Breast epithelium (tissue), 4 donors: ENCODE results near the gene SNAI3. TPM values are rescaled to one million over a fixed set of nuclear protein-coding genes. Genes with fewer than 3 reads are reported as not detected.

Experiments used
- DNase-seq, 2 donors: peaks; one replicate each; pipeline ENCODE4 v3.0.0-alpha.2; 2019; ENCODE audit warnings: low spot score in 2 of 2
- H3K27ac ChIP-seq, 2 donors: fragments of 200-600 bp; sonication (generic) in 1 of 2; one replicate each; pipeline ENCODE4 v1.5.1; 2016 to 2019; ENCODE audit warnings: mild to moderate bottlenecking in 1 of 2
- H3K27me3 ChIP-seq, 2 donors: fragments of 200-600 bp; sonication (generic) in 1 of 2; one replicate each; pipeline versions ENCODE4 v1.5.1 to v1.6.0; 2017 to 2019; ENCODE audit warnings: control low read depth in 1 of 2, mild to moderate bottlenecking in 1 of 2
- H3K36me3 ChIP-seq: fragments of 200-600 bp; one replicate; pipeline ENCODE4 v1.5.1; 2019
- H3K4me1 ChIP-seq, 2 donors: fragments of 200-600 bp; sonication (generic); one replicate each; pipeline ENCODE4 v1.5.1; 2016 to 2019; ENCODE audit warnings: control low read depth in 1 of 2
- H3K4me3 ChIP-seq, 3 donors: fragments of 200-600 bp; sonication (generic); 1 replicate in 2 of 3; 2 replicates in 1 of 3; pipeline ENCODE4 v1.5.1; 2016 to 2019; ENCODE audit warnings: mild to moderate bottlenecking in 3 of 3, moderate library complexity in 2 of 3
- H3K9me3 ChIP-seq, 2 donors: fragments of 200-600 bp; sonication (generic) in 1 of 2; one replicate each; pipeline ENCODE4 v1.5.1; 2016 to 2019; ENCODE audit warnings: control low read depth in 1 of 2
- POLR2A ChIP-seq: fragments of 450-650 bp; IDR thresholded peaks from one replicate; pipeline ENCODE4 v1.6.1; 2016; ENCODE audit warnings: antibody characterized with exemption, mild to moderate bottlenecking, moderate library complexity
- POLR2AphosphoS5 ChIP-seq, 3 donors: sonication (generic); formaldehyde crosslinking; IDR thresholded peaks; one replicate each; pipeline ENCODE4 v1.6.1; 2017; ENCODE audit warnings: antibody characterized with exemption in 3 of 3
- intact Hi-C: fragments of 100-400 bp; cut with DNase I; formaldehyde crosslinking; loops from one replicate; pipeline ENCODE4 v1.15.1; 2023; ENCODE audit warnings: low total_unique reads
- total RNA-seq, 3 donors: library from RNA; depleted of rRNA; stranded (reverse); fragments of >200 nt; gene quantifications; one replicate each; pipeline ENCODE4 v1.1.0, GENCODE V29; 2016
- TF ChIP-seq, protein P1 (sequence below), 3 donors: fragments of 450-650 bp; IDR thresholded peaks; one replicate each; pipeline ENCODE4 v1.5.1; 2016 to 2017; ENCODE audit warnings: antibody characterized with exemption in 3 of 3, mild to moderate bottlenecking in 3 of 3, moderate library complexity in 3 of 3

Gene SNAI3
- total RNA-seq, 3 donors from 2014 or later = 0.66 to 0.96 (median 0.73) TPM

DNA sequence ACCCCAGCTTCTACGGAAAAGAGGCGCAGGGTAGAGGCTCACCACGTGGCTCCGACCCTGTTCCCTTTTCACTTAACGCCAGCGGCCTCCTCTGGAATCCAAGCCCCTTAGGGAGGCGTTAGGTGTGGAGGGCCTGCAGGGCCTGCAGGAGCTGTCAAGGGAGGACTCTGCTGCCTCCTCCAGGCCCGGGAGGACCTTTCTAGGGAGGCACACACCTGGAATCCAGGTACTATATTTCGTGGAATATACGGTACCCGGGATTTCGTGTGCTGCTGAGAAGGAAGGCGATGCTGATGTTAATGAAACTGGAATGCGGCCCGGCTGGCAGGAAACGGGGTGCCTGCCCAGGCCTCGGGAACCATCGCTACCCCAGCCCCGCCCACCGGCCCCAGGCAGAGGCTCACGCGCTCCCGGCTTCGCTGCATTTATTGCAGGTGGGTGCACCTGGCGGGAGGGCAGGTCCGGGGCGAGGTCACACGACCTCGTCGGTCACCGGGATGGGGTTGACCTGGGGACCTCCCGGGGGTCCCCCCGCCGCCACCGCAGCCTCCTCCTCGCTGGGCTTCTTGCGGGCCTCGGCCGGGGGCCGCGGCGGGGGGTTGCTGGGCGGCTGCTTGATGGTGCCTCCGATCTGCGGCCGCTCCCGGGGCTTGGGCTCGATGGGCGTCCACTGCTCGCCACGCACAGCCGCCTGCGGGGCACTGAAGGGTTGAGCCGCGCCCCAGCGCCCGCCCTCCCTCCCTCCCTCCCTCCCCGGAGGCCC is 43.2 kb downstream of the SNAI3 start:
- H3K36me3 ChIP-seq = no peaks in the 10 kb centered on the region
- intact Hi-C loops = no loop called here
- peaks cover 0 to 5% of the 10 kb centered on the region in 2 donors for H3K4me1 ChIP-seq
- H3K4me3 ChIP-seq = no peak overlapping the region
- no peak overlapping the region for H3K27ac ChIP-seq
- H3K9me3 ChIP-seq = no peaks in the 10 kb centered on the region
- H3K27me3 ChIP-seq = peaks cover 0 to 30% of the 10 kb centered on the region in 2 donors
- TF ChIP-seq POLR2AphosphoS5 (IDR thresholded peaks at IDR 0.05) (no peak), POLR2A (no peak)
- TF ChIP-seq, protein P1, sequence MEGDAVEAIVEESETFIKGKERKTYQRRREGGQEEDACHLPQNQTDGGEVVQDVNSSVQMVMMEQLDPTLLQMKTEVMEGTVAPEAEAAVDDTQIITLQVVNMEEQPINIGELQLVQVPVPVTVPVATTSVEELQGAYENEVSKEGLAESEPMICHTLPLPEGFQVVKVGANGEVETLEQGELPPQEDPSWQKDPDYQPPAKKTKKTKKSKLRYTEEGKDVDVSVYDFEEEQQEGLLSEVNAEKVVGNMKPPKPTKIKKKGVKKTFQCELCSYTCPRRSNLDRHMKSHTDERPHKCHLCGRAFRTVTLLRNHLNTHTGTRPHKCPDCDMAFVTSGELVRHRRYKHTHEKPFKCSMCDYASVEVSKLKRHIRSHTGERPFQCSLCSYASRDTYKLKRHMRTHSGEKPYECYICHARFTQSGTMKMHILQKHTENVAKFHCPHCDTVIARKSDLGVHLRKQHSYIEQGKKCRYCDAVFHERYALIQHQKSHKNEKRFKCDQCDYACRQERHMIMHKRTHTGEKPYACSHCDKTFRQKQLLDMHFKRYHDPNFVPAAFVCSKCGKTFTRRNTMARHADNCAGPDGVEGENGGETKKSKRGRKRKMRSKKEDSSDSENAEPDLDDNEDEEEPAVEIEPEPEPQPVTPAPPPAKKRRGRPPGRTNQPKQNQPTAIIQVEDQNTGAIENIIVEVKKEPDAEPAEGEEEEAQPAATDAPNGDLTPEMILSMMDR (IDR thresholded peaks at IDR 0.05) = no peak
- no peak for DNase-seq

DNA sequence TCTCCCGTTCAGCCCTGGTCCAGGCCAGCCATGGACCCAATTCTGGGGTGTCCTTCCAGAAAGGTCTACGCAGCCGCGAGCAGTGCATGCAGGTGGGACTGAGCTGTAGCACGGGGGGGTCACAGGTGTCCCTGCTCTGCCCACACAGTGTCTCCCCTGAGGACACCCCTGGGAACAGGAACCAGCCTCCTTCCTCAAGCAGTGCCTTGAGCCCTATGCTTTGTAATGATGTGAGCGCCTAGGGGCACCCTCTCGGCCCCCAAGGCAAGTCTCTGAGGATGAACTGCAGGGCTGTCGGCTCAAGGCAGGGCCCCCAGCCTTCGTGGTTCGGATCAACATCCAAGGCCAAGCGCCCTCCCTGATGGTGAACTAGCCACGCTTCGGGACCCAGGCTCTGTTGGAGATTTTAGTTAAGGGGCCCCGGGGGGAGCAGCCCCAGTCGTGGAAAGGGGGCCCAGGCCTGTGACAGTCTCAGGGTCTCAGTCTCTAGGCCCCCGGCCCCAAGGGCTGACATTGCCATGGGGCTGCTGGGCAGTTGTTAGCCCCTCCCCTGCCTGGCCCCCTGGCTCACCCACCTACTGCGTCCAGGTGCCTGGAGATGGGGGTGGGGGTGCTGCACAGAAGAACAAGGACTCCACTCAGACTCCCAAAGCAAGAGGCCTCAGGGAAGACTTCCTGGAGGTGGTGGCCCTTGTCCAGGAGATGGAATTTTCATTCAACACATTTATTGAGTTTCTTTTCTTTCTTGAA is 45.6 kb downstream of the SNAI3 start:
- H3K4me1 ChIP-seq = peaks cover 0 to 5% of the 10 kb centered on the region in 2 donors
- intact Hi-C loops = no loop called here
- TF ChIP-seq POLR2AphosphoS5 (IDR thresholded peaks at IDR 0.05) (no peak), POLR2A (no peak)
- TF ChIP-seq, protein P1 (IDR thresholded peaks at IDR 0.05) = no peak
- no peaks in the 10 kb centered on the region for H3K9me3 ChIP-seq
- H3K36me3 ChIP-seq = no peaks in the 10 kb centered on the region
- H3K4me3 ChIP-seq = no peak overlapping the region
- H3K27ac ChIP-seq = no peak overlapping the region
- peaks cover 2 to 44% of the 10 kb centered on the region in 2 donors for H3K27me3 ChIP-seq
- no peak for DNase-seq

DNA sequence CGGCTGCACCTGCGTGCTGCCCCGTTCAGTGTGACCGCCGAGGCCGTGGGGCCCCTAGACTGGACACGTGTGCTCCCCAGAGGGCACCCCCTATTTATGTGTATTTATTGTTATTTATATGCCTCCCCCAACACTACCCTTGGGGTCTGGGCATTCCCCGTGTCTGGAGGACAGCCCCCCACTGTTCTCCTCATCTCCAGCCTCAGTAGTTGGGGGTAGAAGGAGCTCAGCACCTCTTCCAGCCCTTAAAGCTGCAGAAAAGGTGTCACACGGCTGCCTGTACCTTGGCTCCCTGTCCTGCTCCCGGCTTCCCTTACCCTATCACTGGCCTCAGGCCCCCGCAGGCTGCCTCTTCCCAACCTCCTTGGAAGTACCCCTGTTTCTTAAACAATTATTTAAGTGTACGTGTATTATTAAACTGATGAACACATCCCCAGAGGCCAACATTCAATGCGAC is 46.2 kb downstream of the SNAI3 start:
- H3K27ac ChIP-seq = no peak overlapping the region
- H3K4me1 ChIP-seq = peaks cover 0 to 7% of the 10 kb centered on the region in 2 donors
- peak overlapping the region in 1 of 3 donors; percentile 19 for H3K4me3 ChIP-seq
- H3K9me3 ChIP-seq = no peaks in the 10 kb centered on the region
- TF ChIP-seq POLR2AphosphoS5 (IDR thresholded peaks at IDR 0.05) (no peak), POLR2A (no peak)
- TF ChIP-seq, protein P1 (IDR thresholded peaks at IDR 0.05) = no peak
- H3K36me3 ChIP-seq = no peaks in the 10 kb centered on the region
- peaks cover 2 to 45% of the 10 kb centered on the region in 2 donors for H3K27me3 ChIP-seq
- DNase-seq = no peak
- intact Hi-C loops = no loop called here

DNA sequence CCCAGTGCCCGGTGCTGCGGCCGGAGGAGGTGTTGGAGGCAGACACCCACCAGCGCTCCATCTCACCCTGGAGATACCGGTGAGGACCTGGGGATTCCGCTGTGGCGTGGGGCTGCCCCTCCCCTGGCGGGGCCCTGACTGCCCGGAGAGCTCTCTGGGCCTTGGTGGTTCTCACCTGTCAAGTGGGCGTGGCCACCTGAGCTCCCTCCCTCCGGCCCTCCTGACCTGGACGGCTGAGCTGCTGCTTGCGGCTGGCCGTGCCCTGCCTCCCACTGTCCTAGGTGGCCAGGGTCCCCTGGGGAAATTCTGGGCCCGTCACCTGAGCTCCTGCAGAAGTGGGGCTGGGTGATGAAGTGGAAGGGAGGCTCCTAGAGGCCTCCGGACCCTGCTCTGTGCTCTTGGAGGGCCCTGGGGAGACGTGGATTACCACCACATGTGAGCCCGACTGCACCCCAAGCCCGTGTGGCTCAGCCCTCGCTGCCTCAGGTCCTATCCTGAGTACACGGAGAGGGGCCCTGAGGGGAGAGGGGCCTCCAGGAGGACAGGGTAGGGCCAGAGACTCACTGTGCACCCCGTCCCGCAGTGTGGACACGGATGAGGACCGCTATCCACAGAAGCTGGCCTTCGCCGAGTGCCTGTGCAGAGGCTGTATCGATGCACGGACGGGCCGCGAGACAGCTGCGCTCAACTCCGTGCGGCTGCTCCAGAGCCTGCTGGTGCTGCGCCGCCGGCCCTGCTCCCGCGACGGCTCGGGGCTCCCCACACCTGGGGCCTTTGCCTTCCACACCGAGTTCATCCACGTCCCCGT is 46.9 kb downstream of the SNAI3 start:
- Histone ChIP-seq H3K36me3 (no peaks in the 10 kb centered on the region), H3K9me3 (no peaks in the 10 kb centered on the region), H3K4me3 (peak overlapping the region in 1 of 3 donors; percentile 19), H3K27me3 (peaks cover 2 to 45% of the 10 kb centered on the region in 2 donors), H3K27ac (no peak overlapping the region), H3K4me1 (peaks cover 0 to 14% of the 10 kb centered on the region in 2 donors)
- intact Hi-C loops = no loop called here
- DNase-seq = no peak
- TF ChIP-seq POLR2A = no peak
- TF ChIP-seq POLR2AphosphoS5 (IDR thresholded peaks at IDR 0.05) = no peak
- TF ChIP-seq, protein P1 (IDR thresholded peaks at IDR 0.05) = no peak
